ENCODE results near the gene P2RY8.
"Not testable (repeated sequence)": the region's sequence is repeated elsewhere in the genome, so short reads cannot be mapped to it uniquely, and the experiment has no call there.

P2RY8 gene

GRCh38 chrX:1542994-1543725 lies 6.2 kb upstream of the P2RY8 start:
- no peak for DNase-seq (ENCODE audit: low spot score)

GRCh38 chrX:1539146-1539545 lies 2.2 kb upstream of the P2RY8 start:
- DNase-seq (ENCODE audit: low spot score): not testable (repeated sequence)

- not testable (repeated sequence) for DNase-seq (ENCODE audit: low spot score)
Measured at GRCh38 chrX:1537716-1538090, 718 bp upstream of the P2RY8 start.

- DNase-seq (ENCODE audit: low spot score): no peak
Measured at GRCh38 chrX:1536712-1537030, 314 bp downstream of the P2RY8 start.

- no peak for DNase-seq (ENCODE audit: low spot score)
Measured at GRCh38 chrX:1535241-1536041, 1.5 kb downstream of the P2RY8 start.

GRCh38 chrX:1534301-1535168 lies 2.5 kb downstream of the P2RY8 start:
- DNase-seq (ENCODE audit: low spot score): no peak

- no peak for DNase-seq (ENCODE audit: low spot score)
Measured at GRCh38 chrX:1533058-1533457, 3.9 kb downstream of the P2RY8 start.

- DNase-seq (ENCODE audit: low spot score): no peak
Measured at GRCh38 chrX:1531096-1531890, 5.7 kb downstream of the P2RY8 start.

- DNase-seq (ENCODE audit: low spot score): no peak
Measured at GRCh38 chrX:1529756-1530155, 7.2 kb downstream of the P2RY8 start.

GRCh38 chrX:1529328-1529727 lies 7.7 kb downstream of the P2RY8 start:
- DNase-seq (ENCODE audit: low spot score): no peak

- no peak for DNase-seq (ENCODE audit: low spot score)
Measured at GRCh38 chrX:1528884-1529203, 8.1 kb downstream of the P2RY8 start.

- DNase-seq (ENCODE audit: low spot score): no peak
Measured at GRCh38 chrX:1528186-1528883, 8.7 kb downstream of the P2RY8 start.

GRCh38 chrX:1527457-1527856 lies 9.5 kb downstream of the P2RY8 start:
- DNase-seq (ENCODE audit: low spot score): no peak

- DNase-seq (ENCODE audit: low spot score): no peak
Measured at GRCh38 chrX:1526565-1526964, 10.4 kb downstream of the P2RY8 start.

- no peak for DNase-seq (ENCODE audit: low spot score)
Measured at GRCh38 chrX:1525583-1526355, 11.2 kb downstream of the P2RY8 start.

- no peak for DNase-seq (ENCODE audit: low spot score)
Measured at GRCh38 chrX:1524874-1525582, 12.0 kb downstream of the P2RY8 start.

- not testable (repeated sequence) for DNase-seq (ENCODE audit: low spot score)
Measured at GRCh38 chrX:1522905-1523304, 14.1 kb downstream of the P2RY8 start.

GRCh38 chrX:1521459-1521956 lies 15.5 kb downstream of the P2RY8 start:
- DNase-seq (ENCODE audit: low spot score): no peak

- no peak for DNase-seq (ENCODE audit: low spot score)
Measured at GRCh38 chrX:1520350-1520749, 16.6 kb downstream of the P2RY8 start.

- DNase-seq (ENCODE audit: low spot score): no peak
Measured at GRCh38 chrX:1519022-1519497, 17.9 kb downstream of the P2RY8 start.

Data from LoVo (cell line).